HEK293 (cell line): ENCODE measurements around the gene WDR17.

Experiments used
- CTCF ChIA-PET: fragments of 350-600 bp; formaldehyde crosslinking; extraction: SDS; loops from one replicate; lab custom pipeline; 2021; ENCODE audit warnings: antibody characterized with exemption; lab: Yijun Ruan, JAX
- POLR2A ChIA-PET: fragments of 300-600 bp; formaldehyde crosslinking; extraction: SDS; loops from one replicate; lab custom pipeline; 2020; ENCODE audit warnings: antibody characterized with exemption, inconsistent platforms; lab: Yijun Ruan, JAX
- H3K27ac ChIP-seq: fragments of 200-500 bp; sonication (Bioruptor generic); 2 replicates; pipeline ENCODE4 v1.5.1; 2014; ENCODE audit warnings: low read depth, low read length, control low read depth, inconsistent platforms; ENCODE audit errors: extremely low read depth
- H3K36me3 ChIP-seq, 2 experiments: fragments of 200-500 bp in 1 of 2; sonication (Bioruptor generic) in 1 of 2; 1 replicate in 1 of 2; 2 replicates in 1 of 2; pipeline ENCODE4 v1.5.1; 2014 to 2017; ENCODE audit warnings: inconsistent platforms in 2 of 2, low read length in 2 of 2; ENCODE audit not compliant: control insufficient read depth in 2 of 2, insufficient read depth in 1 of 2
- H3K4me1 ChIP-seq: fragments of 200-500 bp; sonication (Bioruptor generic); 2 replicates; pipeline ENCODE4 v1.5.1; 2014; ENCODE audit warnings: mild to moderate bottlenecking, low read length, inconsistent platforms; ENCODE audit not compliant: control insufficient read depth, insufficient read depth
- H3K4me3 ChIP-seq: 2 replicates; pipeline ENCODE4 v1.5.1; 2011; ENCODE audit warnings: low read depth, mild to moderate bottlenecking, control low read depth, low read length, moderate library complexity
- H3K9me3 ChIP-seq: fragments of 200-500 bp; sonication (Bioruptor generic); 2 replicates; pipeline ENCODE4 v1.5.1; 2014; ENCODE audit warnings: low read depth, low read length, inconsistent platforms; ENCODE audit not compliant: control insufficient read depth, insufficient read depth
- FEZF1 ChIP-seq: fragments of 450-650 bp; formaldehyde crosslinking; IDR thresholded peaks from 2 replicates; pipeline ENCODE4 v1.5.1; 2016; ENCODE audit warnings: missing biosample characterization, missing genetic modification characterization
- IKZF3 ChIP-seq: fragments of 450-650 bp; IDR thresholded peaks from 2 replicates; pipeline ENCODE4 v1.5.0; 2018; ENCODE audit warnings: missing biosample characterization, mild to moderate bottlenecking, missing genetic modification characterization, moderate library complexity
- PRDM6 ChIP-seq: fragments of 450-650 bp; formaldehyde crosslinking; IDR thresholded peaks from 2 replicates; pipeline ENCODE4 v1.5.1; 2017; ENCODE audit warnings: missing biosample characterization, missing genetic modification characterization
- REPIN1 ChIP-seq: fragments of 450-650 bp; formaldehyde crosslinking; IDR thresholded peaks from 2 replicates; pipeline ENCODE4 v1.5.1; 2017; ENCODE audit warnings: missing biosample characterization, missing genetic modification characterization, low read depth
- SCRT2 ChIP-seq: fragments of 450-650 bp; formaldehyde crosslinking; IDR thresholded peaks from 2 replicates; pipeline ENCODE4 v1.5.1; 2016; ENCODE audit warnings: missing biosample characterization, missing genetic modification characterization
- ZBTB17 ChIP-seq: fragments of 450-650 bp; formaldehyde crosslinking; IDR thresholded peaks from 2 replicates; pipeline ENCODE4 v1.5.1; 2016; ENCODE audit warnings: missing biosample characterization, missing genetic modification characterization
- ZNF174 ChIP-seq: fragments of 450-650 bp; formaldehyde crosslinking; IDR thresholded peaks from 2 replicates; pipeline ENCODE4 v1.5.0; 2017; ENCODE audit warnings: missing biosample characterization, mild to moderate bottlenecking, missing genetic modification characterization
- ZNF184 ChIP-seq: fragments of 450-650 bp; IDR thresholded peaks from 2 replicates; pipeline ENCODE4 v1.5.1; 2018; ENCODE audit warnings: missing biosample characterization, mild to moderate bottlenecking, missing genetic modification characterization
- ZNF202 ChIP-seq: fragments of 450-650 bp; formaldehyde crosslinking; IDR thresholded peaks from 2 replicates; pipeline ENCODE4 v1.5.1; 2016; ENCODE audit warnings: missing biosample characterization, missing genetic modification characterization, borderline replicate concordance
- ZNF214 ChIP-seq: fragments of 450-650 bp; formaldehyde crosslinking; IDR thresholded peaks from 2 replicates; pipeline ENCODE4 v1.5.1; 2017; ENCODE audit warnings: missing biosample characterization, mild to moderate bottlenecking, missing genetic modification characterization, borderline replicate concordance
- ZNF26 ChIP-seq: fragments of 450-650 bp; formaldehyde crosslinking; IDR thresholded peaks from 2 replicates; pipeline ENCODE4 v1.5.1; 2016; ENCODE audit warnings: missing biosample characterization, missing genetic modification characterization
- ZNF335 ChIP-seq: fragments of 450-650 bp; formaldehyde crosslinking; conservative IDR thresholded peaks from 2 replicates; pipeline ENCODE4 v1.5.1; 2016; ENCODE audit warnings: missing biosample characterization, missing genetic modification characterization
- ZNF433 ChIP-seq: fragments of 450-650 bp; formaldehyde crosslinking; IDR thresholded peaks from 2 replicates; pipeline ENCODE4 v1.5.1; 2016; ENCODE audit warnings: missing biosample characterization, missing genetic modification characterization, low read depth
- ZNF521 ChIP-seq: fragments of 450-650 bp; formaldehyde crosslinking; IDR thresholded peaks from 2 replicates; pipeline ENCODE4 v1.5.1; 2017; ENCODE audit warnings: missing biosample characterization, mild to moderate bottlenecking, missing genetic modification characterization
- ZNF529 ChIP-seq: fragments of 450-650 bp; formaldehyde crosslinking; IDR thresholded peaks from 2 replicates; pipeline ENCODE4 v1.5.1; 2017; ENCODE audit warnings: missing genetic modification characterization, missing biosample characterization; ENCODE audit not compliant: insufficient replicate concordance
- ZNF610 ChIP-seq: fragments of 450-650 bp; formaldehyde crosslinking; IDR thresholded peaks from 2 replicates; pipeline ENCODE4 v1.5.1; 2016; ENCODE audit warnings: missing biosample characterization, missing genetic modification characterization, borderline replicate concordance
- ZNF624 ChIP-seq: fragments of 450-650 bp; formaldehyde crosslinking; IDR thresholded peaks from 2 replicates; pipeline ENCODE4 v1.5.1; 2017; ENCODE audit warnings: missing biosample characterization, missing genetic modification characterization
- ZNF626 ChIP-seq: fragments of 450-650 bp; sonication (Bioruptor Pico); formaldehyde crosslinking; IDR thresholded peaks from 2 replicates; pipeline ENCODE4 v1.5.1; 2018; ENCODE audit warnings: missing biosample characterization, missing genetic modification characterization, inconsistent platforms
- ZNF76 ChIP-seq: fragments of 450-650 bp; formaldehyde crosslinking; IDR thresholded peaks from 2 replicates; pipeline ENCODE4; 2016; ENCODE audit warnings: low read depth, missing biosample characterization, missing genetic modification characterization, borderline replicate concordance
- ZNF785 ChIP-seq: fragments of 450-650 bp; formaldehyde crosslinking; IDR thresholded peaks from 2 replicates; pipeline ENCODE4 v1.5.1; 2016; ENCODE audit warnings: missing biosample characterization, missing genetic modification characterization
- ZNF843 ChIP-seq: fragments of 450-650 bp; formaldehyde crosslinking; IDR thresholded peaks from 2 replicates; pipeline ENCODE4 v1.5.1; 2016; ENCODE audit warnings: missing biosample characterization, missing genetic modification characterization
- TF ChIP-seq, protein P1 (sequence below): fragments of 450-650 bp; formaldehyde crosslinking; IDR thresholded peaks from 2 replicates; pipeline ENCODE4 v1.5.1; 2017; ENCODE audit warnings: missing biosample characterization, missing genetic modification characterization
- TF ChIP-seq, protein P2 (sequence below): fragments of 450-650 bp; formaldehyde crosslinking; IDR thresholded peaks from 2 replicates; pipeline ENCODE4 v1.5.1; 2016; ENCODE audit warnings: missing biosample characterization, missing genetic modification characterization
- TF ChIP-seq, protein P3 (sequence below): fragments of 450-650 bp; formaldehyde crosslinking; IDR thresholded peaks from 2 replicates; pipeline ENCODE4 v1.5.1; 2016; ENCODE audit warnings: missing biosample characterization, missing genetic modification characterization, borderline replicate concordance
- TF ChIP-seq, protein P4 (sequence below): sonication (generic); formaldehyde crosslinking; IDR thresholded peaks from 2 replicates; pipeline ENCODE4 v1.8.1; 2022; ENCODE audit warnings: mild to moderate bottlenecking, moderate library complexity, missing genetic modification reagents

The WDR17 gene

GRCh38 chr4:176191974-176192373 is 126.3 kb downstream of the WDR17 start (continued):
- TF ChIP-seq, protein P1, sequence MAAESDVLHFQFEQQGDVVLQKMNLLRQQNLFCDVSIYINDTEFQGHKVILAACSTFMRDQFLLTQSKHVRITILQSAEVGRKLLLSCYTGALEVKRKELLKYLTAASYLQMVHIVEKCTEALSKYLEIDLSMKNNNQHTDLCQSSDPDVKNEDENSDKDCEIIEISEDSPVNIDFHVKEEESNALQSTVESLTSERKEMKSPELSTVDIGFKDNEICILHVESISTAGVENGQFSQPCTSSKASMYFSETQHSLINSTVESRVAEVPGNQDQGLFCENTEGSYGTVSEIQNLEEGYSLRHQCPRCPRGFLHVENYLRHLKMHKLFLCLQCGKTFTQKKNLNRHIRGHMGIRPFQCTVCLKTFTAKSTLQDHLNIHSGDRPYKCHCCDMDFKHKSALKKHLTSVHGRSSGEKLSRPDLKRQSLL (tag by site-specific recombination) = 0 out of 2 replicates have a peak, but pooled peaks have one; percentile 55
- no peak for TF ChIP-seq ZNF529
- peak; percentile 48 for TF ChIP-seq PRDM6 (tag by site-specific recombination)
- no peak for TF ChIP-seq ZNF26 (tag by site-specific recombination)
- peak; percentile 79 for TF ChIP-seq ZNF843 (tag by site-specific recombination)
- TF ChIP-seq ZNF335 (tag by site-specific recombination) = peak; percentile 40; the same call in 1 of the 2 replicates
- TF ChIP-seq REPIN1 (tag by site-specific recombination) = no peak
- TF ChIP-seq IKZF3 = peak; percentile 39; the same call in 1 of the 2 replicates
- TF ChIP-seq ZNF174 = no peak
- no peak for TF ChIP-seq ZNF626
- peak; percentile 85 for TF ChIP-seq FEZF1 (tag by site-specific recombination)
- TF ChIP-seq, protein P2, sequence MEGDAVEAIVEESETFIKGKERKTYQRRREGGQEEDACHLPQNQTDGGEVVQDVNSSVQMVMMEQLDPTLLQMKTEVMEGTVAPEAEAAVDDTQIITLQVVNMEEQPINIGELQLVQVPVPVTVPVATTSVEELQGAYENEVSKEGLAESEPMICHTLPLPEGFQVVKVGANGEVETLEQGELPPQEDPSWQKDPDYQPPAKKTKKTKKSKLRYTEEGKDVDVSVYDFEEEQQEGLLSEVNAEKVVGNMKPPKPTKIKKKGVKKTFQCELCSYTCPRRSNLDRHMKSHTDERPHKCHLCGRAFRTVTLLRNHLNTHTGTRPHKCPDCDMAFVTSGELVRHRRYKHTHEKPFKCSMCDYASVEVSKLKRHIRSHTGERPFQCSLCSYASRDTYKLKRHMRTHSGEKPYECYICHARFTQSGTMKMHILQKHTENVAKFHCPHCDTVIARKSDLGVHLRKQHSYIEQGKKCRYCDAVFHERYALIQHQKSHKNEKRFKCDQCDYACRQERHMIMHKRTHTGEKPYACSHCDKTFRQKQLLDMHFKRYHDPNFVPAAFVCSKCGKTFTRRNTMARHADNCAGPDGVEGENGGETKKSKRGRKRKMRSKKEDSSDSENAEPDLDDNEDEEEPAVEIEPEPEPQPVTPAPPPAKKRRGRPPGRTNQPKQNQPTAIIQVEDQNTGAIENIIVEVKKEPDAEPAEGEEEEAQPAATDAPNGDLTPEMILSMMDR (tag by site-specific recombination) = no peak
- peak; percentile 50; the same call in 1 of the 2 replicates for TF ChIP-seq ZBTB17 (tag by site-specific recombination)
- no peak for TF ChIP-seq SCRT2 (tag by site-specific recombination)

- ChIA-PET POLR2A (no interaction called here), CTCF (no interaction called here)
- no peak overlapping the region for H3K4me3 ChIP-seq
- no peak overlapping the region for H3K27ac ChIP-seq
- H3K36me3 ChIP-seq = no peaks in the 10 kb centered on the region
- peaks cover 5% of the 10 kb centered on the region; the same call in 1 of the 2 replicates for H3K4me1 ChIP-seq
- no peaks in the 10 kb centered on the region for H3K9me3 ChIP-seq
- TF ChIP-seq ZNF214 (tag by site-specific recombination) (no peak), ZNF184 (tag by site-specific recombination) (no peak), ZNF433 (tag by site-specific recombination) (no peak), ZNF785 (no peak), ZNF610 (tag by site-specific recombination) (no peak), ZNF76 (tag by site-specific recombination) (no peak), ZNF624 (tag by site-specific recombination) (no peak), ZNF521 (tag by site-specific recombination) (no peak), ZNF843 (tag by site-specific recombination) (no peak), ZNF202 (tag by site-specific recombination) (no peak)
- TF ChIP-seq, protein P3, sequence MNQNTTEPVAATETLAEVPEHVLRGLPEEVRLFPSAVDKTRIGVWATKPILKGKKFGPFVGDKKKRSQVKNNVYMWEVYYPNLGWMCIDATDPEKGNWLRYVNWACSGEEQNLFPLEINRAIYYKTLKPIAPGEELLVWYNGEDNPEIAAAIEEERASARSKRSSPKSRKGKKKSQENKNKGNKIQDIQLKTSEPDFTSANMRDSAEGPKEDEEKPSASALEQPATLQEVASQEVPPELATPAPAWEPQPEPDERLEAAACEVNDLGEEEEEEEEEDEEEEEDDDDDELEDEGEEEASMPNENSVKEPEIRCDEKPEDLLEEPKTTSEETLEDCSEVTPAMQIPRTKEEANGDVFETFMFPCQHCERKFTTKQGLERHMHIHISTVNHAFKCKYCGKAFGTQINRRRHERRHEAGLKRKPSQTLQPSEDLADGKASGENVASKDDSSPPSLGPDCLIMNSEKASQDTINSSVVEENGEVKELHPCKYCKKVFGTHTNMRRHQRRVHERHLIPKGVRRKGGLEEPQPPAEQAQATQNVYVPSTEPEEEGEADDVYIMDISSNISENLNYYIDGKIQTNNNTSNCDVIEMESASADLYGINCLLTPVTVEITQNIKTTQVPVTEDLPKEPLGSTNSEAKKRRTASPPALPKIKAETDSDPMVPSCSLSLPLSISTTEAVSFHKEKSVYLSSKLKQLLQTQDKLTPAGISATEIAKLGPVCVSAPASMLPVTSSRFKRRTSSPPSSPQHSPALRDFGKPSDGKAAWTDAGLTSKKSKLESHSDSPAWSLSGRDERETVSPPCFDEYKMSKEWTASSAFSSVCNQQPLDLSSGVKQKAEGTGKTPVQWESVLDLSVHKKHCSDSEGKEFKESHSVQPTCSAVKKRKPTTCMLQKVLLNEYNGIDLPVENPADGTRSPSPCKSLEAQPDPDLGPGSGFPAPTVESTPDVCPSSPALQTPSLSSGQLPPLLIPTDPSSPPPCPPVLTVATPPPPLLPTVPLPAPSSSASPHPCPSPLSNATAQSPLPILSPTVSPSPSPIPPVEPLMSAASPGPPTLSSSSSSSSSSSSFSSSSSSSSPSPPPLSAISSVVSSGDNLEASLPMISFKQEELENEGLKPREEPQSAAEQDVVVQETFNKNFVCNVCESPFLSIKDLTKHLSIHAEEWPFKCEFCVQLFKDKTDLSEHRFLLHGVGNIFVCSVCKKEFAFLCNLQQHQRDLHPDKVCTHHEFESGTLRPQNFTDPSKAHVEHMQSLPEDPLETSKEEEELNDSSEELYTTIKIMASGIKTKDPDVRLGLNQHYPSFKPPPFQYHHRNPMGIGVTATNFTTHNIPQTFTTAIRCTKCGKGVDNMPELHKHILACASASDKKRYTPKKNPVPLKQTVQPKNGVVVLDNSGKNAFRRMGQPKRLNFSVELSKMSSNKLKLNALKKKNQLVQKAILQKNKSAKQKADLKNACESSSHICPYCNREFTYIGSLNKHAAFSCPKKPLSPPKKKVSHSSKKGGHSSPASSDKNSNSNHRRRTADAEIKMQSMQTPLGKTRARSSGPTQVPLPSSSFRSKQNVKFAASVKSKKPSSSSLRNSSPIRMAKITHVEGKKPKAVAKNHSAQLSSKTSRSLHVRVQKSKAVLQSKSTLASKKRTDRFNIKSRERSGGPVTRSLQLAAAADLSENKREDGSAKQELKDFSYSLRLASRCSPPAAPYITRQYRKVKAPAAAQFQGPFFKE (tag by site-specific recombination) = no peak
- TF ChIP-seq, protein P4, sequence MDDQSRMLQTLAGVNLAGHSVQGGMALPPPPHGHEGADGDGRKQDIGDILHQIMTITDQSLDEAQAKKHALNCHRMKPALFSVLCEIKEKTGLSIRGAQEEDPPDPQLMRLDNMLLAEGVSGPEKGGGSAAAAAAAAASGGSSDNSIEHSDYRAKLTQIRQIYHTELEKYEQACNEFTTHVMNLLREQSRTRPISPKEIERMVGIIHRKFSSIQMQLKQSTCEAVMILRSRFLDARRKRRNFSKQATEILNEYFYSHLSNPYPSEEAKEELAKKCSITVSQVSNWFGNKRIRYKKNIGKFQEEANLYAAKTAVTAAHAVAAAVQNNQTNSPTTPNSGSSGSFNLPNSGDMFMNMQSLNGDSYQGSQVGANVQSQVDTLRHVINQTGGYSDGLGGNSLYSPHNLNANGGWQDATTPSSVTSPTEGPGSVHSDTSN (CRISPR knock-in tag) = no peak
Measured at GRCh38 chr4:176193126-176193525, 127.5 kb downstream of the WDR17 start.
